HG02642 (cell line): Measurements from ENCODE around the gene DIS3L2.
"Not testable (repeated sequence)": the region's sequence is repeated elsewhere in the genome, so short reads cannot be mapped to it uniquely, and the experiment has no call there.

Source experiments
- ATAC-seq: cut with Tn5 transposase; IDR thresholded peaks from one replicate; pipeline ENCODE4 v1.9.1; 2021; ENCODE audit warnings: mild to moderate bottlenecking; ENCODE audit not compliant: unreplicated experiment, poor library complexity

Gene DIS3L2

DNA sequence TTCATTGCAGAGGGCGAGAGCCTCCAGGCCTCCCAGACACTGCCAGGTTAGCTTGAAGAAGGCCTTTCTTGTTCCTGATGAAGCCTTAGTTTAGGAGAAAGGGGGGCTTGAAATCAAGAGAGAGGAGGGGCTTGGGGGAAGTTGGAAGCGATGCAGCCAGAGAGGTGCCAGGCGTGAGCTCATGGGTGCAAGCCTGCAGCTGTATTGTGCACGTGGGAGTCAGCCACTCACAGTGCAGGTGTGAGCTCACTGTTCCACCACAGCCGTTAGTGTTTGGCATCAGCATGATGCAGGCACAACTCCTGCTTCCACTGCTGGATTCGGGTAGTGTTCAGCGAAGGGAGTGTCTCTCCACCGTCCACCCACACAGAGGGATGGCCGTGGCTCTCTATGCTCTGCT, 348.6 kb downstream of the DIS3L2 start:
- ATAC-seq = no peak

DNA sequence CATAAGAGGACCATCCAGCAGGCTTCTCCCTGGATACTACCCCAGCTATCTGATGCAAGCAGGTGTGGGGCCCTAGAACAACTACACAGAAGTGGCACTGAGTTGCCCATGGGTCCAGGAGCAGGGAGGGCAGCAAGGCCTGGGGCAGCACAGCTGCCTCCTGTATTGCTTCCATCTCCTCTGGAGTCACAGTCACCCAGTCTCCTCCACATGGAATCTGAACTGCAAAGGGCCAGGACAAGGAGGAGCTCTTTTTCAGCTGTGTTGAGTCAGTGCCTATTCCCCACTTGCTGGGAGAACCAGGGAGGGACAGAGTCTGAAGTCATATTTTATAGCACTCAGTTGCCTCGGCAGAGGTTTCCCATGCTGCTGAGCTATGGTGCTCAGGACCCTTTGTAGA, 349.2 kb downstream of the DIS3L2 start:
- ATAC-seq = no peak

DNA sequence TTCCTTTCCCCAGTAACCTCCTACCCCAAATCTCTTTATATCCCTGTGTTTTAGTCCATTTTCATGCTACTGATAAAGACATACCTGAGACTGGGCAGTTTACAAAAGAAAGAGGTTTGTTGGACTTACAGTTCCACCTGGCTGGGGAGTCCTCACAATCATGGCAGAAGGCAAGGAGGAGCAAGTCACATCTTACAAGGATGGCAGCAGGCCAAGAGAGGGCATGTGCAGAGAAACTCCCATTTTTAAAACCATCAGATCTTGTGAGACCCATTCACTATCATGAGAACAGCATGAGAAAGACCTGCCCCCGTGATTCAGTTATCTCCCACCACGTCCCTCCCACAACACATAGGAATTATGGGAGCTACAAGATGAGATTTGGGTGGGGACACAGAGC, 352.1 kb downstream of the DIS3L2 start:
- ATAC-seq = not testable (repeated sequence)

DNA sequence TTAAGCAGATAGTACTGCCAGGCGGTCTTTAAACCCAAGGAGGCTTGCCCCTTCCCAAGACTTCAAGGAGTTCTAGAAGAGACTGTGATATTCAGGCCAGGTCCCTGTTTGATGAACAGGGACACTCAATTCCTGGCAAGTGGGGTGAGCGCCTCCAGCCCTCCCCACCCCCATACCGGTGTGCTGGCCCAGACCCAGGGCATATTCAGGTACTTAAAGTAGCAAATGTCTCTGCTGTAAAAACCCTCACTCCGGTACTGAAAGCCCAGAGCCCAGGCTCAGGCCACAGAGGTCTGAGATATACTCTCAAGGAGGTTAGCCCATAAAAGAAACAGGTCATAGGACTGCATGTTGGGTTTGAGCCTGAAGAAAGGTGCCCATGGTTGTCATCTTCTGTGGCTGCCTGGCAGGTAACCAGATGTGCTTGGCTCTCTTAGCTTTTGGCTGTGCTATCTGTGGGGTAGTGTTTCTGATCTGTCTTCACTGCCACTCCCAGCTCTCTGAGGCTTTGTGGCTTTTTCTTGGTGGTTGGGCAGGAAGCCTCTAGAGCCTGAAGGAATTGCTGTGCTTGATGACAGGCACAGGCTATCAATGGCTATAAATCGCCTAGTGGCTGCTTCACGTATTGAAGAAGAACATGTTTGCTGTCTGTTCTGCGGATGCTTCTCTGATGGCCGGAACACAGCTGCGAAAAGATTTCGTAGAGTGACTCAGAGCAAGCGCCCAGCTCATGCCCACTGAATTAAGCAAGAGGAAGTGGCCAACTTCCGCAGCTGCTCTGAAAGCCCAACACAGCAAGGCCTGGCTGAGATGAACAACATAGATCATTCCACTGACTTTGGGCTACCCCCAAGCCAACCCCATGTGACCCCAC, 353.8 kb downstream of the DIS3L2 start:
- ATAC-seq = peak; percentile 76

DNA sequence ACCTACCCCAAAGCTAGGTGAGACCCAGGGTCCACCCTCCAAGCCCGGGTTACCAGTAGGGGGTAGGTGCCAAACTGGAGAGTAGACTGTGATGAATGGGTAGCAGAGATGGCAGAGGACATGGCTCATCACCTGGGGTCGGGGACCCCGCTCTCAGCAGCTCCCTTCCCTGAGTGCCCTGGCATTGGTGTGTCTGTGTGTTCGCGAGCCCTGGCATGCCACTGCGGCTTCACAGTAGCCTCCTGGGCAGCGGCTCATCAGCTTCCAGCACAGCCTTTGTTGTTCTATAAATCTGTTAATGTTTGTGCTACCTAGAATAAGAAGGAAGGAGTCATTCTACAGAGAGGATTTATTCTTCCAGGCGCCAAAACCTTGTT, 354.4 kb downstream of the DIS3L2 start:
- ATAC-seq = no peak

DNA sequence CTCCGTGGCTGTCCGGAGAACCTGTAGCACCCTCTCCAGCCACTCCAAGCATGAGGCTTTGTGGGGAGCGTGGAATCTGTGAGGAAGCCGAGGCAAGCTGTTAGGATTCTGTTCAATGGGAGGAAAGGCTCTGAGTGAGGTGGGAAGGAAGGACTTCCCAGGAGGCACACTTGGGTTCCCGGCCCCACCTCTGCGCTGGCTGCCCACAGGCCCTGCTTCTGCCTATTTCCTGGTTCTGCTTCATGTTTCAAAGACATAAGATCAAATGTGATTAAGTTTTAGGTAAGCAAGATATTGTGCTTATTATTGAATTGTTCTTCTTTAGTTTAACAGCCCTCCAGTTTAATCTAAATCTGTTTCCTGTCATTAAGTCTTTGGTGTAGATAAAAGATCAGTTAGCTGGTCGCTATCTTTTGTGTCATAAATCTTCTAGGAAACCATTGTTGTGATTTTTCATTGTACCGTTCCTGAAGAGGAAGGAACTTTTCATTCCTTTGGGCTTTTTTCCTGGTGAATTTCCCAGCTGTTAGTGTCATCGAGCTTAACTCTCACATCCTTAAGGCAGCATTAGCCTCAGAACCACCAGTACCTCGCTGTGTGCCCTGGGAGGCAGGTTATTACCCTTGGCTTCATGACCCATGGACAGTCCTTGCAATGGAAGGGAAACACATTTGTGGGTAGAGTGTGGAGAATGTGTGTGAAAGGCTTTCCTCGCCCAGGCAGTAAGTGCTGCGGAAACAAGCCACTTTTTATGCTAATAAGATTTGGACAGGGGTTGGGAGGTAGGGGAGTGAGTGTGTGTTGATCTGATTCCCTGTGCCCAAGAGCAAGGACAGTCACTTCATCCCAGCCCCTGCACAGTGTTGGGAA, 355.2 kb downstream of the DIS3L2 start:
- ATAC-seq = no peak

DNA sequence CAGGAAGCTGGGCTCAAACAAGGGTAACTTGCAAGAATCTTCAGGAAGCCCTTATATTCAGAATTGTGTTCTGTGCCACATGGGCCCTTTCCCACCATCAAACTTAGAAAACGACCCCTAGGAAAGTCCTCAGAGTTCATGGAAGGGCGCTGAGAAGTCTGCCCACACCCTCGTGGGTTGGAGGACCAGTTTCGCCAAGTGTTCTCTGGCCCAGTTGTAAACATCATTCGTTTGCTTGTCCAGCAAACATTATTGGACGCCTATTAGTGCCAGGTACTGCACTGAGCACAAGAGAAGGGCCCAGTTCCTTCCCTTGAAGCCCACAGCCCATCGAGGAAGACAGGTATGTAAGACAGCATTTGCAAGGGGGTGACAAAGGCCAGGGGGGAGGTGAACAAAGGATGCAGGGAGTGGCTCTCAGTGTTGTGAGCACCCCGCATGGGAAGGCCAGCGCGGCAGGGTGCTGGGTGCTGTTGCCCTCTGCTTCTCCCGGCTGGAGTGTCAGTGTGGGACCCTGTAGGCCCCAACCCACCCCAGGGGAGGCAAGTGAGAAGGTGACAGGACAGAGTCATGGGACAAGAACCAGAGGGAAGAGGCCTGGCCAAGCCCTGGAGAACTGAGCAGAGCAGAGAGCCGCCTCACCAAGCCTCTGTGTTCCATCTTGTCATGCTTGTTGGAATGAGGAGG, 356.8 kb downstream of the DIS3L2 start:
- no peak for ATAC-seq

DNA sequence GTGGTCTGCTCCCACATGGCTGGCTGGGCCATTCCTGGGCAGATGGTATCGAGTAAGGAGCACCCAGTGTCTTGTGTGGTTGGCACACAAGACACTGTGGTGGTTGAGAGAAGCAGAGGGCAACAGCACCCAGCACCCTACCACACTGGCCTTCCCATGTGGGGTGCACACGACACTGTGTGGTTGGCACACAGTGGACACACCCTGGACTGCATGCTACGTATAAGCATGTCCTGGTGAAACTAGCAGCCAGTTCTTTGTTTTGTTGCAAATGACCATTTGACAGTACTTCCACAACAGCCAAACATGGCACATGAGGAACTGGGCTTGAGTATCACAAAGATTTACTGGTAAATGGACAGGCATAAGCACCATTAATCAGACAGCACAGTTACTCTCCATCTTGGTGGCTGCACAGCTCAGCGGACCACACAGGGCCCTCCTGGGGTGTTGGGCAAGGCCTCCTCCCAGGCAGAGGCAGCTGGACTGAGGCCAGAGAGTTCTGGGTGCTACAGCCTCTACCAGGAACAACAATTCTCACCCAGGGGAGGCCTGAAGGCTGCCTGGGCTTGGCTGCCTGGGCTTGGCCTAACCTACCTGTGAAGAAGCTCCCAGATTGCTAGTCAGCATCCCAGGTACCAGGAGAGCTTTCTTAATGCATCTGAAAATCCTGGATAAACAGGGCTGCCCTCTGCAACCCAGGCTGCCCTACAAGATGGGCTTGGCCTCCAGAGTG, 357.7 kb downstream of the DIS3L2 start:
- ATAC-seq = no peak

DNA sequence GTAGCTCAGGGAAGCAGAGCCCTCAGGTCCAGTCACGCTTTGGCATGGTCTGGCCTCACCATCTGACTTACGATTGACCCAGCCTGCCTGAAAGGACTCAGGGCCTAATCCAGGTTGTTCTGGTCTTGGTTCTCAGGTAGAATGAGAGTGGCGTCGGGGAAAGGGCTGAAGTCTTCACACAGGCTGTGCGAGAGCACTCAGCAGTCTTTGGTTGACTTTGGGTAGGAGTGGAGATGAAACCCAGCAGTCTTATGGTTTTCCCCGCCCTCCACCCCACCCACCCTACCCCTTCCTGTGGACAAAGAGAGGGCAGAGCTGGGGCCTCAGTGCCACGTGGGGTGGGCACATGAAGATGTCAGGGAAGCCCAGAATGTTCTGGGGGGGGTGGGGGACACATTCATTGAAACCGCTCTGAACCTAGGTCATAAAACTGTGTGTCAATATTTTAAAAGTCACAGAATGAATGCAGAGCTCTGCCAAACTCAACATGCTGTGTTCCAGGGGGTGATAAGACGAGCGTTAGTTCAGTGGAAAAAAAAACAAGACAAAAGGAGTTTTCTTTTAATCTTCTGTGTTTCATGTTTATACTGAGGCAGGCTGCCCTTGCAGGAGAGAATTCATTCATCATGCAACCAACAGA, 358.4 kb downstream of the DIS3L2 start:
- no peak for ATAC-seq

DNA sequence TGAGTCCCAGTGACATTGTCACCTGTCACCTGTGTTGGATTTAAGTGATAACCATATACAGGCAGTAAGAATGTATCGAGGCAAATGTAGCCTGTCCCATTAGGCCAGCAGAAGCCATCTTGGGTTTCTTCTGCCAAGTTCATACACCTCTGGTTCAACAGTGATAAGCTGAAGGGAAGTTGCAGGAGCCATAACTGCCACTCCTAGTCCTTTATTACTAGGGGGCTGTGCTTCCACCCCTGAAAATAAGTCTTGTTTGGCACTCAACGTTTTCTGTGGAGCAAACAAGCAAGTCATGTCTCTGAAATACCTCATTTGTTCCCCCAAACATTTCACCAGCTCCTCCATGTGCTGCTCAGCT, 358.9 kb downstream of the DIS3L2 start:
- no peak for ATAC-seq

DNA sequence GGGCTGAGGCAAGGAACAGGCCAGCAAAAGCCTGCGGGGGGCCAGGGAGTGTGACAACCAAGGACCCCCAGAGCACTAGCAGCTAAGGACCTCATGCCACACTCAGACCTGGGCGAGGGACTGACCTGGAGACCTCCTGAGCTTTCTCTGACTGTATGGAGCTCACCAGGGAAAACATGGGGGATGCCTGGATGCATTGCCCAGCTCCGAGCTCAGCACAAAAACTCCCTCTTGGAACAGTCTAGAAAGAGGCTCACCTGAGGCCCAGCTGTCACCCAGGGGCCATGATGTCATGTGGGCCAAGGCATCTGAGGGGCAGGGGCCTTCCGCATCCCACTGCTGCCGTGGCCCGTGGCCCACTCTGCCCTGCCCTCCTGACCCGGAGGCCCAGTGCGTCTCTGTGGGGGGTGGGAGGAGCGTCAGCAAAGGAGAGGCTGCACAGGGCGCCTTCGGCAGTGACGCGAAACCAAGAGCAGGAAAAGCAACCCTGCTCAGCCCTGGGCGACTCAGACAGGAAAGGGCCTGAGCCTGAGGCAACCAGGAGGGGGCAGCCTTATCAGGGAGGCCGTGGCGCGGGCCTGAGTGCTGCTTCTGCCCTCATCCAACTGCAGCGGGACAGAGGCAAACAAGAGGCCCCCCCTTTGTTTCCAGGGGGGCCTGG, 359.8 kb downstream of the DIS3L2 start:
- ATAC-seq = no peak

DNA sequence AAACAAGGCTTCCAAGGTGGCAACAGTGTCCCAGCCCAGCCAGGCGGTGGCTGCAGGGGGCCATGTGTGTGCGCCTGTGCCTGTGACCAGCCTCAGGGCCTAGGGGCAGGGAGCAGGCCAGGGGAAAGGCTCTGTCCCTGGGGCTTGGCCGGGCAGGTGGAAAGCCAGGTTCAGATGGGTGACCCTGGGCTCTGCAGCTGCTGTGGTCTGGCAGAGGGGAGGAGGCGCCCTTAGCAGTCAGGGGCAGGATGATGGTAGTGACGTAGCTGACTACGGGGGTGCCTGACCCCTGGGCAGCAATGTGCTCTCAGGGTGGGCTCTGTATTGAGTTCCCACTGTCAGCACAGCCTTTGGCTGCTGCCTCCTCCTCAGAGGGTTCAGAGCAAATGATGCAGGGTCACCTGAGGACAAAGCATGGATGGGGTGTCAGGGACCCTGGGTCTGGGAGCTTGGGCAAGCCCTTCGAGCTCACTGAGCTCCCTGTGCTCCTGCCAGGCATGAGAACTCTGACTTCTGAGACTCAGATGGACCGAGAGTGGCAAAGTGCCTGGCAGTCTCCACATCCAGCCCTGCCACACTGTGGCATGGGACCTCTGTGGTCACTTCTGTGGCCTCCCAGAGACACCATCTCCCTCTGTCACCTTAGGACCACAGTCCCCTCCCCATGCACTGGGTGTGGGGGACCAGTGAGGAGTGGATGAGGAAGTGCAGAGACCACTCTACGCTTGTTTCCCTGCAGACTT, 360.5 kb downstream of the DIS3L2 start:
- ATAC-seq = no peak

DNA sequence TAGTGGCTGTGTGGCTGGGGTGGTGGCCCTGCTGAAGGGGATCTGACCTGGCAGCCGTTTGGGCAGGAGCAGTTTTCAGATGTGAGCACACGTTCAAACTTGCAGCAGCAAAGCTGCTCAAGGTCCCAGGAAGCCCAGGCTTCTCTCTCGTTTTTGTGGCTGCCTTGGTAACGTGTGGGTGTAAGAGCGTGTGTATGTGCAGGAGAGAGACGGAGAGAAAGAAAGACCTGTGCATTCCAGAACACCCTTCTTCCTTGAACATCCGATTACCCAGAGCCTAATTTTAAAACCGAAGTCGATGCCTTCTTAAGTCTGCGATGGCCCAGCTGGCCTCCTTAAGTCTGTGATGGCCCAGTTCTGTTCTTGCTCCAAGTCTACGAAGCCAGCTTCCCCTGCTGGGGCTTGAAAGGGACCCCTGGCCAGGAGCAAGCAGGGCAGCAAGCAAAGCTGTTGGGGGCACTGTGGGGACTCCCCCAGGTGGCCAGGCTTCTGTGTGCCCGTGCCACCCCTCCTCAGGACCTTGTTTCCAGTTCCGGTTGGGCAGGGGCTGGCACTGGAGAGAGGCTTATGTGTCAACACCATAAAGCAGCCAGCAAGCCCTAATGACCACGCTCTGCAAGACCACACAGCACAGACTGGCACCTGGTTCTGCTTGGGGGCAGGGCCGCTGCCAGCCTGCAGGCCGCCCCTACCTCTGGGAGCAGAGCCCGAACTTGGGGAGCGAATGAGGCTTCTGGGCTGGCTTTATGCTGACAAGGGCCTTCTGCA, 361.2 kb downstream of the DIS3L2 start:
- ATAC-seq = no peak

DNA sequence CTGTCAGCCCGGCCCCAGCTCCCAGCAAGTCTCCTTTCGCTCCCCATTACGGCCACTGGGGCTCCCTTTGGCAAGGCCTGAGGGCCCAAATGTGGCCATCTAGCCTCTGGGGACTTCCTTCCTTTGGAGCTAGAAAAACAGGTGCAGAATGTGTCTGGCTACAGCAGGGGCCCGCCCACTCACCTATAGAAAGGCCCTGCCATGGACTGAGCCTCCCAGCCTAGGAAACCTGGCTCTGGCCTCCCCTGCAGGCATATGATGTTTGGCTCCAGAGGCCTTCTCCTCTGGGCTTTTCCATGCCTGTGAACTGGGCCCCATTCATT, 361.8 kb downstream of the DIS3L2 start:
- no peak for ATAC-seq

DNA sequence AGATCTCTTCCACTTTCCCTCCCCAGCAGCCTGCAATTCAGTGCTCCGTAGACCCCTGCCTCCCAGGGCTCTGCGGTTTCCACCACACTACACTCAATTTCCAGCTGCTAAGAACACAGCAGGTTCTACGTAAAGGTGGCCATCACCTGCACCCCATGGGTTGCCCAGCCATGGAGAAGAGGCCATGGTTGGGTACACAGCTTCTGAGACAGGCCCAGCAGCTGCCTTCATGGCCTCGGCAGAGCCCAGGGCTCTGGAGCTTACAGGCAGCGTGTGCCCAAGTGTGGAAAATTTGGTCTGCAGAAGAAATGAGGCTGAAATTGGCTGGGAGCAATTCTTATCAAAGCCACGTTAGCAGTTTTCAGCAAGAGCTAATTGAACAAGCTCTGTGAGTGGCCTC, 362.5 kb downstream of the DIS3L2 start:
- ATAC-seq = not testable (repeated sequence)

DNA sequence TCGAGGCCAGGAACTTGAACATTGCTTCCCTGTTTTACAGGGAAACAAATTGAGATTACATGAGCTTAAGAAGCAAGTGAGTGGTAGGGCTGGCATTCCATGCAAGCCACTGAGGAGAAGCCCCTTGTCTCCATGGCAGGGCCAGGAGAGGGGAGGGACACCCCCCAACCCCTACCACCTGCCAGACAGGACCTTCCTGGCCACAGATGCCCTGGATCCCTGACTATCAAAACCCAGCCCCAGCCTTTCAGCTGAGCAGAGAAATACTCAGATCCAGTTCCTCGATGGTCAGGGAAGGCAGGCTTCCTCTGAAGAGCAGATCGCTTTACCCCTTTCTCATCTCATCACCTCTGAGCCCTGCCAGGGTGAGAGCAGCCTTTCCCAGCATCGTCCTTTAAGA, 363.3 kb downstream of the DIS3L2 start:
- no peak for ATAC-seq

DNA sequence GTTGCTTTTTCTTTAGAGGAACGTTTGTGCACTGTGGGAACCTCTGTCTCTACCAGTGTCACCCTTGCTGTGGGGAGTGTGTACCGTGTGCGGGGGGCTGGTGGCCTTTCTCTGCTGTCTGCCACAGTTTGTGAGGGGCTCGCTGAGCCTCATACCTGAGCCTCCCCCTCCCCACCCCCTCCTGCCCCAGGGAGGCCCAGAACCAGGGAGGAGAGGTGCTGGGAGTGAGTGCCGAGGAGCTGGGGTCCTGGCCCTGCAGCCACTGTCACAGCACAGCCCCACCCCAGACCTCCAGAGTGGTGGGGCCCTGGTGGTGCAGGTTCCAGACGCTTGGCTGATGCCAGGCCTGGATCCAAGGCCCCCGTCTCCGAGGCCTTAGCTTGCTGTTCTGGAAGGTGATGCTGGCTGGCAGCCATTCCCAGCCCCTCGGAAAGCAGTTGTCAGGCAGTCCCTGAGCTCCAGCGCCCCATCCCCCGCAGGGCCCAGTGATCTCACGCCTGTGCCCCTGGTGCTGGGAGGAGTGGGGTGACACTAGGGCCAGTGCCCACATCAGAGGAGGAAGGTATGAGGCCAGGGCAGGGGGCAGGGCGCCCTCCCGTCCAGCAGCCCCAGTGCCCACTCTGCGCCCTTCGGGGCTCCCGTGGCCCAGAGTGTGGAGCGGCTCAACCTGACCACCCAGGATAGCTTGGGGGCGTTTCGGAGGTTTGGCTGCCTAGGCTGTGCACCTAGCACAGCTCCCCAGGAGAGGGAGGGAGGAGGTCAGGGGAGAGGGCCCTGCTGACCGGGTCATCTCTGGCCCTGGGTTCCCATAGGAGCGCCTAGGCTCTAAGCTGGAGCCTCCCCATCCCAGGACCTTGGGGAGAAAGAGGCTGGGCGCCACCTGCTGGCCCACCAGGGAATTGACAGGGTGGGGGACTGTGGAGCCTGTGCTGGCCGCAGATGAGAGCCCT, 364.1 kb downstream of the DIS3L2 start:
- no peak for ATAC-seq
